DND-41 (cell line): ENCODE measurements around the gene GMEB2.

Source experiments
- ATAC-seq: fragments of 200-7000 bp; cut with Tn5 transposase; 3 replicates; pipeline ENCODE4 v1.9.1; 2021; ENCODE audit warnings: low read depth; ENCODE audit not compliant: insufficient read depth
- DNase-seq: peaks from one replicate; pipeline ENCODE4 v3.0.0-alpha.2; 2020
- H2AFZ ChIP-seq: 2 replicates; pipeline ENCODE4 v1.6.0; 2012; ENCODE audit warnings: low read depth, low read length
- H3K27ac ChIP-seq: 2 replicates; pipeline ENCODE4 v1.5.1; 2012; ENCODE audit warnings: low read length, inconsistent platforms
- H3K27me3 ChIP-seq: fragments of 200-600 bp; sonication (generic); 2 replicates; pipeline ENCODE4 v1.6.0; 2012; ENCODE audit warnings: low read length, mild to moderate bottlenecking, inconsistent platforms; ENCODE audit not compliant: insufficient read depth, poor library complexity
- H3K36me3 ChIP-seq: 2 replicates; pipeline ENCODE4 v1.5.1; 2012; ENCODE audit warnings: low read length, inconsistent platforms; ENCODE audit not compliant: insufficient read depth
- H3K4me1 ChIP-seq: 2 replicates; pipeline ENCODE4 v1.5.1; 2012; ENCODE audit warnings: mild to moderate bottlenecking, low read length; ENCODE audit not compliant: insufficient read depth
- H3K4me2 ChIP-seq: 2 replicates; pipeline ENCODE4 v1.6.0; 2012; ENCODE audit warnings: mild to moderate bottlenecking, moderate library complexity, low read length, inconsistent platforms; ENCODE audit not compliant: insufficient read depth
- H3K4me3 ChIP-seq, 2 experiments: fragments of 200-600 bp in 1 of 2; shearing (Covaris generic) in 1 of 2; 2 replicates each; pipeline ENCODE4 v1.5.1; 2012 to 2016; ENCODE audit warnings: inconsistent platforms in 2 of 2, low read length in 2 of 2, mild to moderate bottlenecking in 2 of 2, low read depth in 1 of 2, moderate library complexity in 1 of 2
- H3K79me2 ChIP-seq: 2 replicates; pipeline ENCODE4 v1.6.0; 2012; ENCODE audit warnings: low read length, inconsistent platforms; ENCODE audit not compliant: insufficient read depth
- H3K9ac ChIP-seq: 2 replicates; pipeline ENCODE4 v1.6.0; 2012; ENCODE audit warnings: low read depth, mild to moderate bottlenecking, inconsistent platforms, low read length, moderate library complexity
- H3K9me3 ChIP-seq: 2 replicates; pipeline ENCODE4 v1.5.1; 2012; ENCODE audit warnings: low read length, moderate library complexity, mild to moderate bottlenecking, inconsistent platforms; ENCODE audit not compliant: insufficient read depth, severe bottlenecking
- H4K20me1 ChIP-seq: 2 replicates; pipeline ENCODE4 v1.6.0; 2012; ENCODE audit warnings: low read length; ENCODE audit not compliant: insufficient read depth
- CTCF ChIP-seq: IDR thresholded peaks from 2 replicates; pipeline ENCODE4 v1.5.1; 2012; ENCODE audit warnings: borderline replicate concordance, low read length, moderate library complexity, mild to moderate bottlenecking; ENCODE audit not compliant: poor library complexity, severe bottlenecking; ENCODE audit errors: extremely low read depth
- EZH2 ChIP-seq: IDR thresholded peaks from 3 replicates; pipeline ENCODE4 v1.6.1; 2012; ENCODE audit warnings: borderline replicate concordance, low read depth, mild to moderate bottlenecking, moderate library complexity, low read length, inconsistent platforms; ENCODE audit not compliant: severe bottlenecking

GMEB2 gene

DNA sequence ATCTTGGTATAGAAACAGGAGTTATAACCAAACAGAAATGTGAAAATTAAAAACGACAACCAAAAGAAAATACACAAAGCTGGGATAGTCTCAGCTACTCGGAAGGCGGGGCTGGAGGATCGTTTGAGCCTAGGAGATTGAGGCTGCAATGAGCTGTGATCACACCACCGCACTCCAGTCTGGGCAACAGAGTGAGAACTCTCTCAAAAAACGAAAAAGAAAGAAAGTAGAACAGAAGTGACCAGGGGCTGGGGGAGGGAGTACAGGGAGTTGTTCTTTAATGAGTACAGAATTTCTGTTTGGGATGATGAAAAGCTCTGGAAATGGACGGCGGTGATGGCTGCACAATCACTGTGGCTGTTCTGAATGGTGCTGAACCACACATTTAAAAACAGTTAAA is 5.9 kb downstream of the GMEB2 start:
- no peak for TF ChIP-seq CTCF
- no peaks in the 10 kb centered on the region for H3K9me3 ChIP-seq
- peaks cover 62% of the 10 kb centered on the region for H3K36me3 ChIP-seq
- H4K20me1 ChIP-seq, result peaks cover 54% of the 10 kb centered on the region
- H3K9ac ChIP-seq, result no peak overlapping the region
- H2AFZ ChIP-seq, result no peak overlapping the region
- DNase-seq (no peak), ATAC-seq (no peak)
- peaks cover 26% of the 10 kb centered on the region for H3K4me1 ChIP-seq
- no peak overlapping the region for H3K27ac ChIP-seq
- H3K4me2 ChIP-seq, result no peak overlapping the region
- peaks cover 98% of the 10 kb centered on the region for H3K79me2 ChIP-seq
- no peaks in the 10 kb centered on the region for H3K27me3 ChIP-seq
- H3K4me3 ChIP-seq, result no peak overlapping the region

- DNase-seq, result no peak
- H3K79me2 ChIP-seq, result peaks cover 97% of the 10 kb centered on the region
- H3K36me3 ChIP-seq, result peaks cover 75% of the 10 kb centered on the region
- no peaks in the 10 kb centered on the region for H3K27me3 ChIP-seq
- peaks cover 11% of the 10 kb centered on the region for H3K4me1 ChIP-seq
- no peak overlapping the region for H3K27ac ChIP-seq
- no peak overlapping the region for H2AFZ ChIP-seq
- peaks cover 54% of the 10 kb centered on the region for H4K20me1 ChIP-seq
- H3K4me3 ChIP-seq, result no peak overlapping the region
- ATAC-seq, result no peak
- no peak for TF ChIP-seq EZH2
- TF ChIP-seq CTCF, result no peak
- no peaks in the 10 kb centered on the region for H3K9me3 ChIP-seq
- H3K4me2 ChIP-seq, result no peak overlapping the region
- H3K9ac ChIP-seq, result no peak overlapping the region
Observed at GRCh38 chr20:63619505-63619904, 7.4 kb downstream of the GMEB2 start.

DNA sequence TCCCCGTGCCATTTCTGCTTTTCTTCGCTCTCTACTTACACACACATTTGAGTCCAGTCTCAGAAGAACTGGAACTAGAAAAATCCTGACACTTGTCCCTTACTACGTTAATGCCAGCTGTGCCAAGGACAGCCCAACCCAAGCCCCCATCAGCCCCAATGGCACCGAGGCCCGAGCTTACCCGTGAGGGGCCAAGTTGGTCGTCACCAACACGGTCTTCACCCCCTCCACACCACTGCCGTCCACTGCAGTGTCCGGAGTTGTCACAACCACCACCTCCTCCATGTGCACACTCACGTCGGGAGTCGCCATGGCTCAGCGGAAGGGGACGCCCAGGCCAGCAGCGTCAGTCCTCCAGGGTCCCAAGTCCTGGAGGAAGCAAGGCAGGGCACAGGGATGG is 7.8 kb downstream of the GMEB2 start:
- Histone ChIP-seq H4K20me1 (peaks cover 54% of the 10 kb centered on the region), H3K4me3 (no peak overlapping the region), H3K4me2 (no peak overlapping the region), H3K9me3 (no peaks in the 10 kb centered on the region), H3K9ac (no peak overlapping the region), H3K79me2 (peaks cover 95% of the 10 kb centered on the region), H3K36me3 (peaks cover 75% of the 10 kb centered on the region), H3K27ac (no peak overlapping the region), H3K27me3 (no peaks in the 10 kb centered on the region), H2AFZ (no peak overlapping the region), H3K4me1 (peaks cover 9% of the 10 kb centered on the region)
- ATAC-seq (no peak), DNase-seq (no peak)
- TF ChIP-seq EZH2 (no peak), CTCF (no peak)
